Measurements from ENCODE around the gene AMMECR1. TPM values are rescaled to one million over a fixed set of nuclear protein-coding genes. Genes with fewer than 3 reads are reported as not detected.

AMMECR1 gene
- total and polyA plus RNA-seq, 2 experiments from 2014 or later, result 10.5 to 20.0 TPM

GRCh38 chrX:110326712-110327111 lies 8.8 kb upstream of the AMMECR1 start:
- Histone ChIP-seq H3K4me3 (no peak overlapping the region), H3K36me3 (no peaks in the 10 kb centered on the region), H3K9me3 (ENCODE audit: low read depth) (no peaks in the 10 kb centered on the region), H3K27ac (no peak overlapping the region), H3K27me3 (no peaks in the 10 kb centered on the region), H3K4me1 (ENCODE audit: low read depth) (no peaks in the 10 kb centered on the region)
- TF ChIP-seq CTCF (IDR thresholded peaks at IDR 0.05; ENCODE audit: low read depth, low read length), result no peak
- DNase-seq (ENCODE audit: low read depth in 1 of 2, low spot score in 1 of 2), result no peak

- TF ChIP-seq CTCF (IDR thresholded peaks at IDR 0.05; ENCODE audit: low read depth, low read length), result no peak
- no peaks in the 10 kb centered on the region for H3K4me1 ChIP-seq (ENCODE audit: low read depth)
These were observed 4.7 kb upstream of the AMMECR1 start for GRCh38 chrX:110322603-110323002.

DNA sequence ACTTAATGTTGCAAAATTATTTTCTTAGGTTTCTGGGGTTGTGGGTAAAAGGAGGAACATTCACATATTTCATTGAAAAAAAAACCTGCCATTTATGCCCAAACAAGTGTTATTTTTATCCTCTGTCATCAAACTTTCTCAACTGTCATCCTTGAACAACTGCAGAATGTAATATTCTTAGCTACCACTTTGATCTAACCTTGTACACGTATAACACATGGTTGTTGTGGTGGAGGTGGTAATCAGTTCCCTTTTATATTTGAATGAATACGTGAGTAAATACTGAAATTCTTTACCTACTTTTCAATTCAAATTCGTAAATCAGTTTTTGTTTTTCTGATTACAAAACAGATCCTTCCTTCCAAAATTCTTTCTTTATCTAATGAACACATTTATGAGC lies 3.8 kb upstream of the AMMECR1 start:
- no peak for TF ChIP-seq CTCF (IDR thresholded peaks at IDR 0.05; ENCODE audit: low read depth, low read length)
- H3K36me3 ChIP-seq, result no peaks in the 10 kb centered on the region
- DNase-seq (ENCODE audit: low read depth in 1 of 2, low spot score in 1 of 2), result no peak
- no peak overlapping the region for H3K4me3 ChIP-seq
- no peaks in the 10 kb centered on the region for H3K4me1 ChIP-seq (ENCODE audit: low read depth)
- no peaks in the 10 kb centered on the region for H3K9me3 ChIP-seq (ENCODE audit: low read depth)
- H3K27ac ChIP-seq, result no peak overlapping the region
- H3K27me3 ChIP-seq, result no peaks in the 10 kb centered on the region

More at GRCh38 chrX:110322603-110323002, 4.7 kb upstream of the AMMECR1 start:
- no peak overlapping the region for H3K27ac ChIP-seq
- no peak overlapping the region for H3K4me3 ChIP-seq
- no peaks in the 10 kb centered on the region for H3K27me3 ChIP-seq
- H3K9me3 ChIP-seq (ENCODE audit: low read depth), result no peaks in the 10 kb centered on the region
- DNase-seq (ENCODE audit: low read depth in 1 of 2, low spot score in 1 of 2), result no peak
- no peaks in the 10 kb centered on the region for H3K36me3 ChIP-seq

GRCh38 chrX:110321081-110321480 lies 3.2 kb upstream of the AMMECR1 start:
- Histone ChIP-seq H3K36me3 (no peaks in the 10 kb centered on the region), H3K4me3 (no peak overlapping the region), H3K9me3 (ENCODE audit: low read depth) (no peaks in the 10 kb centered on the region), H3K27me3 (no peaks in the 10 kb centered on the region), H3K4me1 (ENCODE audit: low read depth) (no peaks in the 10 kb centered on the region), H3K27ac (no peak overlapping the region)
- TF ChIP-seq CTCF (IDR thresholded peaks at IDR 0.05; ENCODE audit: low read depth, low read length), result no peak
- no peak for DNase-seq (ENCODE audit: low read depth in 1 of 2, low spot score in 1 of 2)

DNA sequence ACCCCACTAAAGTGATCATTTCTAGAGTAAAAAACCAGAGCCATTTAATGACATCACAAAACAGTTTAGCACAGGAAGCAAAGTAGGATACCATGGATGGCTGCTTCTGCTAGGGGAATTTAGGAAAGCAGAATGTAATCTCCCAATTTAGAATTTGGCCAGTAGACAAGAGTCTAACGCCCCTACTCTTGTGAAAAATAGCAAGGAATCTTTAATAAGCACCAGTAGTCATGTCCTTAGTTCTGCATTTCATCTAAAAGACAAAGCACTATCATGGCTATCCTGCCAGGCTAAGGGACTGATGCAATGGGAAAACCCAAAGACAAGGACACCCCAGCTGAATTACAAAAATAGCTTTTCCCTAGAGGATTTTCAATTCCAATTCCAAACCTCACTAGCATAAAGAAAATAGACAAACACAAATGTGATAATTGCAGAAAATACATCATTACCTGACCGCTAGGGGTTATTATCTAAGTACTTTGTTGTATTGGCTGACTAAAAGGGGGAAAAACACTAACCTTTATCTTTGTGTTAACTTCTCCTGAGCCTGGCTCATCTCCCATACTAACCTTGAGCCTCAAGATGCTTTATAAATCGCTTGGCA lies 2.6 kb upstream of the AMMECR1 start:
- Histone ChIP-seq H3K9me3 (ENCODE audit: low read depth) (no peaks in the 10 kb centered on the region), H3K36me3 (no peaks in the 10 kb centered on the region), H3K4me3 (no peak overlapping the region), H3K4me1 (ENCODE audit: low read depth) (no peaks in the 10 kb centered on the region), H3K27ac (no peak overlapping the region), H3K27me3 (no peaks in the 10 kb centered on the region)
- no peak for TF ChIP-seq CTCF (IDR thresholded peaks at IDR 0.05; ENCODE audit: low read depth, low read length)
- no peak for DNase-seq (ENCODE audit: low read depth in 1 of 2, low spot score in 1 of 2)

- no peak for TF ChIP-seq CTCF (IDR thresholded peaks at IDR 0.05; ENCODE audit: low read depth, low read length)
- DNase-seq (ENCODE audit: low read depth in 1 of 2, low spot score in 1 of 2), result no peak
- Histone ChIP-seq H3K4me1 (ENCODE audit: low read depth) (no peaks in the 10 kb centered on the region), H3K36me3 (no peaks in the 10 kb centered on the region), H3K4me3 (peak overlapping the region; percentile 81), H3K27ac (peak overlapping the region; percentile 80), H3K27me3 (no peaks in the 10 kb centered on the region), H3K9me3 (ENCODE audit: low read depth) (no peaks in the 10 kb centered on the region)
These were observed 731 bp upstream of the AMMECR1 start for GRCh38 chrX:110318664-110318968.
